Measurements from ENCODE around the gene SUMO2. TPM values are rescaled to one million over a fixed set of nuclear protein-coding genes. Genes with fewer than 3 reads are reported as not detected.

SUMO2 gene
- total RNA-seq, 1 experiment from 2014 or later, result 859 TPM

- no peak overlapping the region for H3K27ac ChIP-seq (ENCODE audit: low read depth, low read length)
- no peak overlapping the region for H3K4me3 ChIP-seq (replicated peaks in 1 of 2; ENCODE audit: low read depth in 1 of 2, low read length in 2 of 2)
- BruUV-seq (replicated peaks), result no TSS peak
- no peak for ATAC-seq
- peaks cover 55 to 68% of the 10 kb centered on the region in 2 experiments for H3K36me3 ChIP-seq (ENCODE audit: control insufficient read depth in 1 of 2, insufficient read depth in 2 of 2, low read length in 2 of 2)
- no peak for TF ChIP-seq ZFX (IDR thresholded peaks at IDR 0.05)
- TF ChIP-seq POLR2AphosphoS5 (IDR thresholded peaks at IDR 0.05; ENCODE audit: low read depth, low read length), result no peak
- TF ChIP-seq CEBPB (IDR thresholded peaks at IDR 0.05; ENCODE audit: low read depth), result no peak
- no peak for TF ChIP-seq ZNF274 (IDR thresholded peaks at IDR 0.05; ENCODE audit: low read depth, low read length)
- no peaks in the 10 kb centered on the region for H3K9me2 ChIP-seq (ENCODE audit: insufficient read depth)
- ChIA-PET CTCF (no interaction called here), POLR2A (interaction anchor here (0.5 kb wide), 1 partner anchor 15 kb away, joined by 3 read pairs; no protein-coding TSS in a partner anchor), RAD21 (ENCODE audit: low non-redundant PET in 1 of 2, low total read pairs in 2 of 2, uncharacterized antibody in 2 of 2, unreplicated experiment in 2 of 2) (no interaction called here)
- no peaks in the 10 kb centered on the region for H3K4me1 ChIP-seq (ENCODE audit: control insufficient read depth in 1 of 2, insufficient read depth in 2 of 2, low read length in 2 of 2)
- H4K20me1 ChIP-seq (ENCODE audit: insufficient read depth), result no peaks in the 10 kb centered on the region
- intact Hi-C loops (cut with micrococcal nuclease), result no loop called here
- no peak for DNase-seq (ENCODE audit: low read depth, low spot score)
- H2AFZ ChIP-seq (ENCODE audit: low read depth, low read length, poor library complexity, severe bottlenecking), result no peak overlapping the region
- H3K27me3 ChIP-seq (ENCODE audit: insufficient read depth, low read length), result no peaks in the 10 kb centered on the region
- no peaks in the 10 kb centered on the region for H3K9me3 ChIP-seq (ENCODE audit: control insufficient read depth in 1 of 2, insufficient read depth in 1 of 2, low read depth in 1 of 2, low read length in 2 of 2)
- H3K4me2 ChIP-seq (ENCODE audit: low read length), result no peak overlapping the region
- H3K79me2 ChIP-seq (ENCODE audit: insufficient read depth, low read length), result peaks cover 65% of the 10 kb centered on the region
- no peak overlapping the region for H3K9ac ChIP-seq (ENCODE audit: low read length)
These were observed 35.4 kb upstream of the SUMO2 start for GRCh38 chr17:75218131-75218530.

GRCh38 chr17:75209061-75209460, 26.3 kb upstream of the SUMO2 start:
- Histone ChIP-seq H3K9ac (ENCODE audit: low read length) (no peak overlapping the region), H3K36me3 (ENCODE audit: control insufficient read depth in 1 of 2, insufficient read depth in 2 of 2, low read length in 2 of 2) (peaks cover 40 to 44% of the 10 kb centered on the region in 2 experiments), H4K20me1 (ENCODE audit: insufficient read depth) (no peaks in the 10 kb centered on the region), H3K79me2 (ENCODE audit: insufficient read depth, low read length) (peaks cover 85% of the 10 kb centered on the region), H2AFZ (ENCODE audit: low read depth, low read length, poor library complexity, severe bottlenecking) (no peak overlapping the region), H3K4me1 (ENCODE audit: control insufficient read depth in 1 of 2, insufficient read depth in 2 of 2, low read length in 2 of 2) (peaks cover 6 to 14% of the 10 kb centered on the region in 2 experiments), H3K27me3 (ENCODE audit: insufficient read depth, low read length) (no peaks in the 10 kb centered on the region), H3K9me3 (ENCODE audit: control insufficient read depth in 1 of 2, insufficient read depth in 1 of 2, low read depth in 1 of 2, low read length in 2 of 2) (no peaks in the 10 kb centered on the region), H3K9me2 (ENCODE audit: insufficient read depth) (no peaks in the 10 kb centered on the region), H3K27ac (ENCODE audit: low read depth, low read length) (no peak overlapping the region), H3K4me2 (ENCODE audit: low read length) (no peak overlapping the region), H3K4me3 (replicated peaks in 1 of 2; ENCODE audit: low read depth in 1 of 2, low read length in 2 of 2) (no peak overlapping the region)
- DNase-seq (ENCODE audit: low read depth, low spot score) (no peak), ATAC-seq (no peak)
- TF ChIP-seq POLR2A (IDR thresholded peaks at IDR 0.05; ENCODE audit: borderline replicate concordance, extremely low read depth, insufficient read depth, insufficient read length) (no peak), SRF (IDR thresholded peaks at IDR 0.05; ENCODE audit: low read depth) (no peak), ZNF274 (IDR thresholded peaks at IDR 0.05; ENCODE audit: low read depth, low read length) (no peak), RAD21 (IDR thresholded peaks at IDR 0.05; ENCODE audit: low read depth) (no peak), EZH2 (IDR thresholded peaks at IDR 0.05) (no peak), SIN3A (IDR thresholded peaks at IDR 0.05; ENCODE audit: low read depth) (no peak), TCF7L2 (IDR thresholded peaks at IDR 0.05; ENCODE audit: borderline replicate concordance, extremely low read depth, insufficient read depth, insufficient read length) (no peak)
- no TSS peak for BruUV-seq (replicated peaks)
- intact Hi-C loops (cut with micrococcal nuclease), result no loop called here
- CTCF ChIA-PET, result interaction anchor here (1.0 to 1.2 kb wide), 2 partner anchors 95 to 248 kb away, joined by 3 read pairs; no protein-coding TSS in a partner anchor
- POLR2A ChIA-PET, result no interaction called here
- RAD21 ChIA-PET (ENCODE audit: low non-redundant PET in 1 of 2, low total read pairs in 2 of 2, uncharacterized antibody in 2 of 2, unreplicated experiment in 2 of 2), result interaction anchor here (0.6 to 1.2 kb wide), 2 partner anchors 95 to 165 kb away, joined by 4 to 5 read pairs; no protein-coding TSS in a partner anchor

Data from HCT116 (cell line).